GM18907 (cell line): ENCODE measurements around the gene COL5A1.
"Not testable (repeated sequence)": the region's sequence is repeated elsewhere in the genome, so short reads cannot be mapped to it uniquely, and the experiment has no call there.

Source experiments
- ATAC-seq: cut with Tn5 transposase; IDR thresholded peaks from one replicate; pipeline ENCODE4 v1.9.1; 2021; ENCODE audit warnings: mild to moderate bottlenecking, moderate library complexity; ENCODE audit not compliant: unreplicated experiment

The COL5A1 gene

GRCh38 chr9:134707031-134707680 is 65.6 kb downstream of the COL5A1 start:
- ATAC-seq, result no peak

- ATAC-seq, result no peak
These were observed 66.4 kb downstream of the COL5A1 start for GRCh38 chr9:134707731-134708671.

GRCh38 chr9:134708672-134709038 is 67.1 kb downstream of the COL5A1 start:
- no peak for ATAC-seq

GRCh38 chr9:134709512-134710270 is 68.1 kb downstream of the COL5A1 start:
- ATAC-seq, result no peak

GRCh38 chr9:134710271-134710540 is 68.6 kb downstream of the COL5A1 start:
- ATAC-seq, result no peak

GRCh38 chr9:134710901-134711300 is 69.3 kb downstream of the COL5A1 start:
- no peak for ATAC-seq

- no peak for ATAC-seq
These were observed 70.6 kb downstream of the COL5A1 start for GRCh38 chr9:134712243-134712642.

GRCh38 chr9:134712926-134713325 is 71.3 kb downstream of the COL5A1 start:
- ATAC-seq, result no peak

- not testable (repeated sequence) for ATAC-seq
These were observed 73.9 kb downstream of the COL5A1 start for GRCh38 chr9:134715536-134715935.

- ATAC-seq, result no peak
These were observed 74.5 kb downstream of the COL5A1 start for GRCh38 chr9:134716067-134716466.

GRCh38 chr9:134717056-134717455 is 75.5 kb downstream of the COL5A1 start:
- ATAC-seq, result no peak

- no peak for ATAC-seq
These were observed 76.5 kb downstream of the COL5A1 start for GRCh38 chr9:134717924-134718645.

GRCh38 chr9:134719331-134719730 is 77.7 kb downstream of the COL5A1 start:
- no peak for ATAC-seq

GRCh38 chr9:134720136-134720753 is 78.6 kb downstream of the COL5A1 start:
- ATAC-seq, result no peak

- ATAC-seq, result no peak
These were observed 79.2 kb downstream of the COL5A1 start for GRCh38 chr9:134720796-134721195.

GRCh38 chr9:134721344-134721743 is 79.7 kb downstream of the COL5A1 start:
- no peak for ATAC-seq

GRCh38 chr9:134722120-134722701 is 80.6 kb downstream of the COL5A1 start:
- ATAC-seq, result no peak

- no peak for ATAC-seq
These were observed 81.4 kb downstream of the COL5A1 start for GRCh38 chr9:134723037-134723436.

GRCh38 chr9:134723491-134724190 is 82.0 kb downstream of the COL5A1 start:
- ATAC-seq, result no peak
